Loucy (cell line): ENCODE data around the gene NOVA2.

ENCODE experiments used
- H2AFZ ChIP-seq: fragments of 200-600 bp; sonication (generic); 2 replicates; pipeline ENCODE4 v1.6.0; 2016; ENCODE audit warnings: antibody characterized with exemption, mild to moderate bottlenecking, low read length, moderate library complexity
- H3F3A ChIP-seq: fragments of 200-600 bp; 2 replicates; pipeline ENCODE4 v1.6.0; 2016; ENCODE audit warnings: antibody characterized with exemption, low read depth, mild to moderate bottlenecking
- H3K27me3 ChIP-seq: fragments of 200-600 bp; sonication (generic); 2 replicates; pipeline ENCODE4 v1.6.1; 2014; ENCODE audit warnings: low read length, mild to moderate bottlenecking; ENCODE audit not compliant: insufficient read depth, poor library complexity, severe bottlenecking
- H3K36me3 ChIP-seq: fragments of 200-600 bp; sonication (generic); 2 replicates; pipeline ENCODE4 v1.6.1; 2016; ENCODE audit warnings: low read length; ENCODE audit not compliant: insufficient read depth
- H3K4me1 ChIP-seq: fragments of 200-600 bp; sonication (generic); 2 replicates; pipeline ENCODE4 v1.5.1; 2014; ENCODE audit warnings: low read length, mild to moderate bottlenecking; ENCODE audit not compliant: insufficient read depth, poor library complexity, severe bottlenecking
- H3K4me2 ChIP-seq: fragments of 200-600 bp; sonication (generic); 2 replicates; pipeline ENCODE4 v1.6.0; 2014; ENCODE audit warnings: antibody characterized with exemption, low read length, low read depth, mild to moderate bottlenecking; ENCODE audit not compliant: poor library complexity, severe bottlenecking
- H3K4me3 ChIP-seq: fragments of 200-600 bp; sonication (generic); 2 replicates; pipeline ENCODE4 v1.5.1; 2014; ENCODE audit warnings: low read length, mild to moderate bottlenecking, mixed read lengths; ENCODE audit not compliant: poor library complexity, severe bottlenecking
- H3K79me2 ChIP-seq: fragments of 200-600 bp; sonication (generic); 2 replicates; pipeline ENCODE4 v1.6.1; 2014; ENCODE audit warnings: low read length; ENCODE audit not compliant: insufficient read depth
- H3K9ac ChIP-seq: fragments of 200-600 bp; sonication (generic); 2 replicates; pipeline ENCODE4 v1.6.0; 2014; ENCODE audit warnings: mild to moderate bottlenecking, low read depth, low read length, moderate library complexity; ENCODE audit not compliant: poor library complexity, severe bottlenecking
- H3K9me2 ChIP-seq: fragments of 200-600 bp; sonication (generic); replicated peaks from 2 replicates; pipeline ENCODE4 v1.6.1; 2016; ENCODE audit warnings: low read depth, low read length, mixed read lengths
- H3K9me3 ChIP-seq: fragments of 200-600 bp; sonication (generic); 2 replicates; pipeline ENCODE4 v1.6.1; 2014; ENCODE audit warnings: mild to moderate bottlenecking, antibody characterized with exemption, low read length, low read depth; ENCODE audit not compliant: insufficient read depth
- H4K20me1 ChIP-seq: fragments of 200-600 bp; sonication (generic); 2 replicates; pipeline ENCODE4 v1.6.0; 2014; ENCODE audit warnings: antibody characterized with exemption, low read length, mild to moderate bottlenecking; ENCODE audit not compliant: insufficient read depth, poor library complexity, severe bottlenecking
- EZH2phosphoT487 ChIP-seq: fragments of 200-600 bp; IDR thresholded peaks from 2 replicates; pipeline ENCODE4 v1.6.1; 2018; ENCODE audit warnings: antibody characterized with exemption, mild to moderate bottlenecking, moderate library complexity, borderline replicate concordance
- TF ChIP-seq, protein P1 (sequence below): fragments of 200-600 bp; sonication (generic); conservative IDR thresholded peaks from 2 replicates; pipeline ENCODE4 v1.5.1; 2014; ENCODE audit warnings: mild to moderate bottlenecking, antibody characterized with exemption, low read length

Gene NOVA2

DNA sequence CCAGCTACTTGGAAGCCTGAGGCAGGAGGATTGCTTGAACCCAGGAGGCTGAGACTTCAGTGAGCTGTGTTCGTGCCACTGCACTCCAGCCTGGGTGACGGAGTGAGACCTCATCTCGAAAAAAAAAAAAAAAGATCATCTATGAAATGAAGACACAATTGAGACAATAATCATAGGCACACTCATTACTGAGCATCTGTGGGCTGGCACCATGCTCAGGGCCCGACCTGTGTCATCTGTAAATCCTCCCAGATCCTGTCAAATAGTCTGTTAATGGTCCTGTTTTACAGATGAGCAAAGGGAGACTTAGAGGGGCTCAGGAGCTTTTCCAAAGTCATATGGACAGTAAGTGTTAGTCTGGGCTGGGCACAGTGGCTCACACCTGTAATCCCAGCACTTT, 54.9 kb downstream of the NOVA2 start:
- no peak overlapping the region for H3K4me3 ChIP-seq
- no peak overlapping the region for H2AFZ ChIP-seq
- no peaks in the 10 kb centered on the region for H3K9me2 ChIP-seq
- H3K27me3 ChIP-seq = no peaks in the 10 kb centered on the region
- no peaks in the 10 kb centered on the region for H3K9me3 ChIP-seq
- no peaks in the 10 kb centered on the region for H3K4me1 ChIP-seq
- no peaks in the 10 kb centered on the region for H3K79me2 ChIP-seq
- no peaks in the 10 kb centered on the region for H3F3A ChIP-seq
- H3K9ac ChIP-seq = no peak overlapping the region
- TF ChIP-seq, protein P1, sequence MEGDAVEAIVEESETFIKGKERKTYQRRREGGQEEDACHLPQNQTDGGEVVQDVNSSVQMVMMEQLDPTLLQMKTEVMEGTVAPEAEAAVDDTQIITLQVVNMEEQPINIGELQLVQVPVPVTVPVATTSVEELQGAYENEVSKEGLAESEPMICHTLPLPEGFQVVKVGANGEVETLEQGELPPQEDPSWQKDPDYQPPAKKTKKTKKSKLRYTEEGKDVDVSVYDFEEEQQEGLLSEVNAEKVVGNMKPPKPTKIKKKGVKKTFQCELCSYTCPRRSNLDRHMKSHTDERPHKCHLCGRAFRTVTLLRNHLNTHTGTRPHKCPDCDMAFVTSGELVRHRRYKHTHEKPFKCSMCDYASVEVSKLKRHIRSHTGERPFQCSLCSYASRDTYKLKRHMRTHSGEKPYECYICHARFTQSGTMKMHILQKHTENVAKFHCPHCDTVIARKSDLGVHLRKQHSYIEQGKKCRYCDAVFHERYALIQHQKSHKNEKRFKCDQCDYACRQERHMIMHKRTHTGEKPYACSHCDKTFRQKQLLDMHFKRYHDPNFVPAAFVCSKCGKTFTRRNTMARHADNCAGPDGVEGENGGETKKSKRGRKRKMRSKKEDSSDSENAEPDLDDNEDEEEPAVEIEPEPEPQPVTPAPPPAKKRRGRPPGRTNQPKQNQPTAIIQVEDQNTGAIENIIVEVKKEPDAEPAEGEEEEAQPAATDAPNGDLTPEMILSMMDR = no peak
- TF ChIP-seq EZH2phosphoT487 = no peak
- no peaks in the 10 kb centered on the region for H4K20me1 ChIP-seq
- no peak overlapping the region for H3K4me2 ChIP-seq
- H3K36me3 ChIP-seq = no peaks in the 10 kb centered on the region

DNA sequence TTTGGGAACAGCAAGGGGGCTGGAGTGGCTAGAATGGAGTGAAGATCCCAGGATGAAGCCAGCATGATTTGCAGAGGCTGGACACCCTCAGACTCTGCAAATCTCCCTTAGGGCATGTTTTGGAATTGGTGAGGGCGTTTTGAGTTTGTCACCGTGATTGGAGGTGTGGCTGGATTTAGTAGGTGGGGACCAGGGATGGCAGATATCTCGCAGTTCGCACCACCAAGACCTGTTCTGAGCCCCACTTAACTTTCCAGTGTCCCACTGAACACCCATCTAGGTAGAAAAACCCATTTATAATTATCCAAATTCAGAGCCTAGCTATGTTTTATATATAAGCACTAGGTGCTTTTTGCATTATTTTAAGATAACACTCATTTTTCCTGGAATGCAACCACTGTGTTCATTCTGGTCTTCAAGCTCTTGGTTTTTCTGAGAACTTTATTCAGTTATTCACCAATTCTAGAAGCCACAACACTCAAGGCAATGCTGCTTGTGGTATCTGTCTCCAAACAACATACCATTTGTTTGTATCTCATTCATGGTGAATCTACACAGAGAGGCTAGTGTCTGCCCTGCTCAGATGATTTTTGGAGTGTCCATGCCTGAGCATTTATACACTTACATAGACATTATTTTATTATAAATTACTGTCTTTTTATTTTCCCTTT, 56.1 kb downstream of the NOVA2 start:
- no peaks in the 10 kb centered on the region for H3K4me1 ChIP-seq
- no peaks in the 10 kb centered on the region for H4K20me1 ChIP-seq
- H3K9ac ChIP-seq = no peak overlapping the region
- no peaks in the 10 kb centered on the region for H3K27me3 ChIP-seq
- H3K4me3 ChIP-seq = no peak overlapping the region
- no peaks in the 10 kb centered on the region for H3K9me2 ChIP-seq
- TF ChIP-seq, protein P1 = no peak
- no peak for TF ChIP-seq EZH2phosphoT487
- H3K36me3 ChIP-seq = no peaks in the 10 kb centered on the region
- no peak overlapping the region for H3K4me2 ChIP-seq
- H3K79me2 ChIP-seq = no peaks in the 10 kb centered on the region
- no peaks in the 10 kb centered on the region for H3K9me3 ChIP-seq
- H3F3A ChIP-seq = no peaks in the 10 kb centered on the region
- no peak overlapping the region for H2AFZ ChIP-seq

DNA sequence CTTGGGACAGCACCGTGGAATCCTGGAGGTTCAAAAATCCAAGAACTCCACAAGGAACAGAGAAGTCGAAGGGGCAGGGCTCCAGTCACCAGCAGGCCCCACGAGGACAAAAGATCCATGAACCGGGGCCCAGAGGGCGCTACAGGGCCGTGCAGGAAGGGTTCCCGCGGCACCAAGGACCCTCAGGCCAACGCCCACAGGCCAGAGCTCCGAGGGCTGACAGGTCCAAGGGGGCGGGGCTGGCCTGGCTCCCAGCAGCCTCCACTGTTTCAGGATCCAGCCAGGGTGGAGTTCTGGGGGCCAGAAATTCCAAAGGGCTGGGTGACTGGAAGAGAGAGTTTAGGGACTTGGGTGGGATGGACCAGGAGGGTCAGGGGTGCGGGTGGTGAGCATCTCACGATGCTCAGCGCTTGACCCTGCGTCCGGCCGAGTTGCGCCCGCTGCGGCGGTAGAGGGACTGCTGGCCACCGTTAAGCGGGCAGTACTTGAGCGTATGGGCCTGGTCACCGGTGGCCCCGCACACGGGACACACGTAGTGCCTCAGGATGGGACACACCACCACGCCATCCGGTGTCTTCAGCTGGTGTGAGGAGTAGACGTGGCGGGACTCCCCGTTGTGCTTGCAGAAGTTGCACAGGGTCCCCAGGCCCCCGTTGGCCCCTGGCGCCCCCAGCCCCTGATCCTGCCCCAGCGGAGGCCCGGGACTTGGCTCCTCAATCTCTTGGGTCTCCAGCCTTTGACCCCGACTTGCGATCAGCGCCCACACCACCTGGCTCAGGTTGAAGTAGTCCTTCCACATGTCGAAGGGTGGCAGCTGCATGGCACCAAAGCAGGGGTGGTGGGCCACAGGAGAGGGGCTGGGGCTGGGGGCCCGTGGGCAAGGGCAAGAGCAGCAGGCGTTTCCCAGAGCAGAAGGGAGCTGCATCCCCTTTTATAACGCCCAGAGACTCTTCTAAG, 59.5 kb downstream of the NOVA2 start, which contains the start of gene NANOS2:
NANOS2 (minus strand) TSS at position 905 of the 957 bp plus-strand sequence; CDS start at position 820, 85 bp downstream.
- Histone ChIP-seq H3K4me2 (no peak within 1 kb of the TSS), H3K36me3 (no peaks in the 10 kb centered on the region), H3K4me3 (no peak within 1 kb of the TSS), H3K4me1 (no peaks in the 10 kb centered on the region), H3K9ac (no peak within 1 kb of the TSS), H3K9me2 (no peaks in the 10 kb centered on the region), H3K79me2 (no peaks in the 10 kb centered on the region), H3K27me3 (no peaks in the 10 kb centered on the region), H4K20me1 (no peaks in the 10 kb centered on the region), H2AFZ (no peak within 1 kb of the TSS), H3F3A (no peaks in the 10 kb centered on the region), H3K9me3 (no peaks in the 10 kb centered on the region)
- no peak for TF ChIP-seq EZH2phosphoT487
- TF ChIP-seq, protein P1 = peak; percentile 49
